ENCODE measurements around the gene CSNK1G2.

- TF ChIP-seq CTCF (IDR thresholded peaks at IDR 0.05) (no peak), POLR2A (IDR thresholded peaks at IDR 0.05) (no peak)
These were observed 77.8 kb downstream of the CSNK1G2 start for GRCh38 chr19:2018752-2019151.

Measured in thyroid gland (tissue), 4 donors.